DOHH2 (cell line): Measurements from ENCODE around the gene CBFA2T2.

Source experiments
- EZH2phosphoT487 ChIP-seq: fragments of 200-600 bp; sonication (generic); IDR thresholded peaks from 2 replicates; pipeline ENCODE4 v1.6.1; 2017; ENCODE audit warnings: borderline replicate concordance, mild to moderate bottlenecking, antibody characterized with exemption, low read length, moderate library complexity, mixed read lengths
- TF ChIP-seq, protein P1 (sequence below): fragments of 200-600 bp; sonication (generic); IDR thresholded peaks from one replicate; pipeline ENCODE4 v1.5.1; 2014; ENCODE audit warnings: antibody characterized with exemption, mild to moderate bottlenecking, low read depth, low read length; ENCODE audit not compliant: poor library complexity, severe bottlenecking

DNA sequence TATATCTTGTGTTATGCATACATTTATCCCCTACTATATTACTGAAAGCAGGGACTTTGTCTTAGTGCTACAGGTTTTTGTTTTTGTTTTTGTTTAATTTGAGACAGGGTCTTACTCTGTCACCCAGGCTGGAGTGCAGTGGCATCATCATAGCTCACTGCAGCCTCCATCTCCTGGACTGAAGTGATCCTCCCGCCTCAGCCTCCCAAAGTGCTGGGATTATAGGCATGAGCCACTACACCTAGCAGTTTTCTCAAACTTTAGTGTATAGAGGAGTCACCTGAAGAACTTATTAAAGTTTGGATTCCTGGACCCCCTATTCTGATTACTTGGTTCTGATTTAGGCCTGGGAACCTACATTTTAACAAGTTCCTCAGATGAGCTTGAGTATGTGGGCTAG is 51.9 kb downstream of the CBFA2T2 start:
- TF ChIP-seq, protein P1, sequence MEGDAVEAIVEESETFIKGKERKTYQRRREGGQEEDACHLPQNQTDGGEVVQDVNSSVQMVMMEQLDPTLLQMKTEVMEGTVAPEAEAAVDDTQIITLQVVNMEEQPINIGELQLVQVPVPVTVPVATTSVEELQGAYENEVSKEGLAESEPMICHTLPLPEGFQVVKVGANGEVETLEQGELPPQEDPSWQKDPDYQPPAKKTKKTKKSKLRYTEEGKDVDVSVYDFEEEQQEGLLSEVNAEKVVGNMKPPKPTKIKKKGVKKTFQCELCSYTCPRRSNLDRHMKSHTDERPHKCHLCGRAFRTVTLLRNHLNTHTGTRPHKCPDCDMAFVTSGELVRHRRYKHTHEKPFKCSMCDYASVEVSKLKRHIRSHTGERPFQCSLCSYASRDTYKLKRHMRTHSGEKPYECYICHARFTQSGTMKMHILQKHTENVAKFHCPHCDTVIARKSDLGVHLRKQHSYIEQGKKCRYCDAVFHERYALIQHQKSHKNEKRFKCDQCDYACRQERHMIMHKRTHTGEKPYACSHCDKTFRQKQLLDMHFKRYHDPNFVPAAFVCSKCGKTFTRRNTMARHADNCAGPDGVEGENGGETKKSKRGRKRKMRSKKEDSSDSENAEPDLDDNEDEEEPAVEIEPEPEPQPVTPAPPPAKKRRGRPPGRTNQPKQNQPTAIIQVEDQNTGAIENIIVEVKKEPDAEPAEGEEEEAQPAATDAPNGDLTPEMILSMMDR: no peak
- TF ChIP-seq EZH2phosphoT487: no peak
